Ascending aorta (tissue), 2 donors: ENCODE measurements around the gene ENPP6. TPM values are rescaled to one million over a fixed set of nuclear protein-coding genes. Genes with fewer than 3 reads are reported as not detected.

ENCODE experiments used
- DNase-seq, 2 donors: peaks; one replicate each; pipeline ENCODE4 v3.0.0-alpha.2; 2019; ENCODE audit warnings: low spot score in 2 of 2
- H3K27ac ChIP-seq, 2 donors: fragments of 200-600 bp; sonication (generic); one replicate each; pipeline ENCODE4 v1.5.1; 2016 to 2017; ENCODE audit warnings: mild to moderate bottlenecking in 1 of 2
- H3K27me3 ChIP-seq: fragments of 200-600 bp; sonication (generic); one replicate; pipeline ENCODE4 v1.5.1; 2017
- H3K36me3 ChIP-seq, 2 donors: fragments of 200-600 bp; sonication (generic); one replicate each; pipeline ENCODE4 v1.5.1; 2016
- H3K4me1 ChIP-seq, 2 donors: fragments of 200-600 bp; sonication (generic); one replicate each; pipeline ENCODE4 v1.5.1; 2016 to 2017; ENCODE audit warnings: mild to moderate bottlenecking in 1 of 2
- H3K4me3 ChIP-seq, 2 donors: fragments of 200-600 bp; sonication (generic); one replicate each; pipeline ENCODE4 v1.5.1; 2016 to 2017; ENCODE audit warnings: mild to moderate bottlenecking in 1 of 2
- H3K9me3 ChIP-seq, 2 donors: fragments of 200-600 bp; sonication (generic); one replicate each; pipeline ENCODE4 v1.5.1; 2016
- intact Hi-C: fragments of 100-400 bp; cut with DNase I; formaldehyde crosslinking; loops from one replicate; pipeline ENCODE4 v1.15.1; 2023
- total RNA-seq: library from RNA; depleted of rRNA; stranded (reverse); fragments of >200 nt; gene quantifications from one replicate; pipeline ENCODE4 v1.1.0, GENCODE V29; 2016
- TF ChIP-seq, protein P1 (sequence below), 3 experiments: fragments of 200-600 bp in 2 of 3; fragments of 450-650 bp in 1 of 3; sonication (generic) in 2 of 3; IDR thresholded peaks; one replicate each; pipeline ENCODE4 v1.5.1; 2016 to 2019; ENCODE audit warnings: antibody characterized with exemption in 3 of 3, mild to moderate bottlenecking in 1 of 3, moderate library complexity in 1 of 3

ENPP6 gene
- total RNA-seq, 1 donor from 2014 or later, result not detected

DNA sequence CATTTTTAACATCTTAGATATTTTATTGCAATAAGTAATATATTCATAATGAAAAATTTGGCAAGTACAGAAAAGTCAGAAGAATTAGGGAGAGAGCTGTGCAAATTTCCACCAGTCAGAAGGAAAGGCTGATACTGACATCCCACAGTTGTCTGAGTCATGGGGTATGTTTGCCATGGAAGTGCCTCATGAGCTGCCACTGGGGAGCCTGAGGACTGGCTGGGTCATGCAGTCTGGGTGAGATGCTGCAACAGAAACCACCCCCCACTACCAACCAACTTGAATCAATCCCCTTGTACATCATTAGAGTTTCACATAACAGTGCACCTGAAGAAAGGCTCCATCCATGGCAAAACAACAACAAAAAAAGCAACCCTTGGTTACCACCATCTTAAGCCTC is 45.2 kb upstream of the ENPP6 start:
- Histone ChIP-seq H3K27ac (no peak overlapping the region), H3K27me3 (no peaks in the 10 kb centered on the region), H3K36me3 (no peaks in the 10 kb centered on the region), H3K9me3 (no peaks in the 10 kb centered on the region), H3K4me1 (no peaks in the 10 kb centered on the region), H3K4me3 (no peak overlapping the region)
- TF ChIP-seq, protein P1, sequence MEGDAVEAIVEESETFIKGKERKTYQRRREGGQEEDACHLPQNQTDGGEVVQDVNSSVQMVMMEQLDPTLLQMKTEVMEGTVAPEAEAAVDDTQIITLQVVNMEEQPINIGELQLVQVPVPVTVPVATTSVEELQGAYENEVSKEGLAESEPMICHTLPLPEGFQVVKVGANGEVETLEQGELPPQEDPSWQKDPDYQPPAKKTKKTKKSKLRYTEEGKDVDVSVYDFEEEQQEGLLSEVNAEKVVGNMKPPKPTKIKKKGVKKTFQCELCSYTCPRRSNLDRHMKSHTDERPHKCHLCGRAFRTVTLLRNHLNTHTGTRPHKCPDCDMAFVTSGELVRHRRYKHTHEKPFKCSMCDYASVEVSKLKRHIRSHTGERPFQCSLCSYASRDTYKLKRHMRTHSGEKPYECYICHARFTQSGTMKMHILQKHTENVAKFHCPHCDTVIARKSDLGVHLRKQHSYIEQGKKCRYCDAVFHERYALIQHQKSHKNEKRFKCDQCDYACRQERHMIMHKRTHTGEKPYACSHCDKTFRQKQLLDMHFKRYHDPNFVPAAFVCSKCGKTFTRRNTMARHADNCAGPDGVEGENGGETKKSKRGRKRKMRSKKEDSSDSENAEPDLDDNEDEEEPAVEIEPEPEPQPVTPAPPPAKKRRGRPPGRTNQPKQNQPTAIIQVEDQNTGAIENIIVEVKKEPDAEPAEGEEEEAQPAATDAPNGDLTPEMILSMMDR (IDR thresholded peaks at IDR 0.05), result no peak
- intact Hi-C loops, result loop anchor here (10.0 kb wide), 2 partner anchors 482 to 758 kb away; partner anchors contain the start of gene ING2
- no peak for DNase-seq

- Histone ChIP-seq H3K36me3 (no peaks in the 10 kb centered on the region), H3K27me3 (no peaks in the 10 kb centered on the region), H3K4me1 (no peaks in the 10 kb centered on the region), H3K27ac (no peak overlapping the region), H3K9me3 (no peaks in the 10 kb centered on the region), H3K4me3 (no peak overlapping the region)
- DNase-seq, result no peak
- intact Hi-C loops, result loop anchor here (10.0 kb wide), 2 partner anchors 484 to 756 kb away; partner anchors contain the start of gene ING2
- TF ChIP-seq, protein P1 (IDR thresholded peaks at IDR 0.05), result no peak
These were observed 43.6 kb upstream of the ENPP6 start for GRCh38 chr4:184261246-184261645.

DNA sequence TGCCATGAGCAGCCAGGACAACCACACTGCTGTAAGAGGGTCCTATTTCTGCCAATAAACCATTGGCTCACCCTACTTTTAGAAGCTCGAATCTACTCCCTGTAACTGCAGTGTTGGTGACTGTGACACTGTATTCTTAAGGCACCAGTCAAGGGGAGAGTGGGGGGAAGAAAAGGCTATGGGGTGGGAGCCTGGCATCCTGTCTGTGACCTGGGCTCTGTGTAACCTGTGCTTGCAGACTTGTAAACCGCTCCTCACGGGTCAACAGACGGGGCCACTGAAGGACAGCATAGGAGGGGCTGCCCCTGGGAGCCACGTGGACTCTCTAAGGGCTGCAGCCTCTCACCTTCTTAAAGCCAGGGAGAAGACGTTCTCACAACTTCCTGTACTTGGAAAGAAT is 42.2 kb upstream of the ENPP6 start:
- no peaks in the 10 kb centered on the region for H3K4me1 ChIP-seq
- no peak for DNase-seq
- H3K27me3 ChIP-seq, result no peaks in the 10 kb centered on the region
- TF ChIP-seq, protein P1 (IDR thresholded peaks at IDR 0.05), result no peak
- intact Hi-C loops, result loop anchor here (10.0 kb wide), 2 partner anchors 485 to 755 kb away; partner anchors contain the start of gene ING2
- no peaks in the 10 kb centered on the region for H3K36me3 ChIP-seq
- no peaks in the 10 kb centered on the region for H3K9me3 ChIP-seq
- no peak overlapping the region for H3K4me3 ChIP-seq
- H3K27ac ChIP-seq, result no peak overlapping the region

- no peaks in the 10 kb centered on the region for H3K27me3 ChIP-seq
- no peaks in the 10 kb centered on the region for H3K36me3 ChIP-seq
- TF ChIP-seq, protein P1 (IDR thresholded peaks at IDR 0.05), result no peak
- H3K4me3 ChIP-seq, result no peak overlapping the region
- H3K4me1 ChIP-seq, result no peaks in the 10 kb centered on the region
- H3K27ac ChIP-seq, result no peak overlapping the region
- intact Hi-C loops, result no loop called here
- no peak for DNase-seq
- H3K9me3 ChIP-seq, result no peaks in the 10 kb centered on the region
These were observed 41.4 kb upstream of the ENPP6 start for GRCh38 chr4:184259081-184259480.

GRCh38 chr4:184255871-184256642 is 38.4 kb upstream of the ENPP6 start:
- TF ChIP-seq, protein P1 (IDR thresholded peaks at IDR 0.05), result no peak
- no peak for DNase-seq

More at GRCh38 chr4:184255871-184256642, 38.4 kb upstream of the ENPP6 start:
- Histone ChIP-seq H3K4me1 (no peaks in the 10 kb centered on the region), H3K27ac (no peak overlapping the region), H3K9me3 (no peaks in the 10 kb centered on the region), H3K4me3 (no peak overlapping the region), H3K36me3 (no peaks in the 10 kb centered on the region), H3K27me3 (no peaks in the 10 kb centered on the region)
- intact Hi-C loops, result no loop called here
